HG03575 (cell line): ENCODE results near the gene FOXRED2.
"Not testable (repeated sequence)": the region's sequence is repeated elsewhere in the genome, so short reads cannot be mapped to it uniquely, and the experiment has no call there.

ENCODE experiments used
- ATAC-seq: cut with Tn5 transposase; IDR thresholded peaks from one replicate; pipeline ENCODE4 v1.9.1; 2021; ENCODE audit not compliant: unreplicated experiment, insufficient number of reproducible peaks, low FRiP score; ENCODE audit errors: extremely low read depth

The FOXRED2 gene

GRCh38 chr22:36522662-36523061, 15.8 kb upstream of the FOXRED2 start:
- ATAC-seq = no peak

GRCh38 chr22:36520423-36520822, 13.6 kb upstream of the FOXRED2 start:
- ATAC-seq = no peak

GRCh38 chr22:36519906-36520305, 13.1 kb upstream of the FOXRED2 start:
- ATAC-seq = not testable (repeated sequence)

- no peak for ATAC-seq
Measured at GRCh38 chr22:36514766-36515165, 7.9 kb upstream of the FOXRED2 start.

- ATAC-seq = no peak
Measured at GRCh38 chr22:36512991-36513390, 6.2 kb upstream of the FOXRED2 start.

GRCh38 chr22:36512333-36512732, 5.5 kb upstream of the FOXRED2 start:
- no peak for ATAC-seq

- no peak for ATAC-seq
Measured at GRCh38 chr22:36510966-36511881, 4.4 kb upstream of the FOXRED2 start.

- no peak for ATAC-seq
Measured at GRCh38 chr22:36510384-36510783, 3.5 kb upstream of the FOXRED2 start.

GRCh38 chr22:36507518-36508010, 724 bp upstream of the FOXRED2 start:
- ATAC-seq = no peak

GRCh38 chr22:36505998-36506635, 723 bp downstream of the FOXRED2 start:
- ATAC-seq = no peak

GRCh38 chr22:36497910-36498665, 8.8 kb downstream of the FOXRED2 start:
- ATAC-seq = no peak

GRCh38 chr22:36493690-36494110, 13.1 kb downstream of the FOXRED2 start:
- no peak for ATAC-seq

- no peak for ATAC-seq
Measured at GRCh38 chr22:36492109-36492508, 14.7 kb downstream of the FOXRED2 start.

GRCh38 chr22:36491155-36491554, 15.7 kb downstream of the FOXRED2 start:
- no peak for ATAC-seq

- no peak for ATAC-seq
Measured at GRCh38 chr22:36486619-36487384, 20.0 kb downstream of the FOXRED2 start.

- no peak for ATAC-seq
Measured at GRCh38 chr22:36481393-36482168, 25.3 kb downstream of the FOXRED2 start, which contains the start of gene TXN2. TSS of gene TXN2 (minus strand) at chr22:36481640. CDS start at chr22:36480837, 803 bp downstream.

GRCh38 chr22:36480941-36481392, 25.9 kb downstream of the FOXRED2 start:
- ATAC-seq = no peak

- no peak for ATAC-seq
Measured at GRCh38 chr22:36478966-36479365, 27.9 kb downstream of the FOXRED2 start.
